ENCODE results near the gene KBTBD12.
"Not testable (repeated sequence)": the region's sequence is repeated elsewhere in the genome, so short reads cannot be mapped to it uniquely, and the experiment has no call there.

Gene KBTBD12

GRCh38 chr3:127903611-127904375 is 11.2 kb upstream of the KBTBD12 start:
- DNase-seq (ENCODE audit: low read depth, low spot score): no peak

- DNase-seq (ENCODE audit: low read depth, low spot score): no peak
Measured at GRCh38 chr3:127905556-127905955, 9.5 kb upstream of the KBTBD12 start.

GRCh38 chr3:127906653-127907052 is 8.4 kb upstream of the KBTBD12 start:
- DNase-seq (ENCODE audit: low read depth, low spot score): not testable (repeated sequence)

- DNase-seq (ENCODE audit: low read depth, low spot score): no peak
Measured at GRCh38 chr3:127908202-127908601, 6.8 kb upstream of the KBTBD12 start.

GRCh38 chr3:127908951-127909350 is 6.1 kb upstream of the KBTBD12 start:
- no peak for DNase-seq (ENCODE audit: low read depth, low spot score)

GRCh38 chr3:127909646-127910045 is 5.4 kb upstream of the KBTBD12 start:
- no peak for DNase-seq (ENCODE audit: low read depth, low spot score)

GRCh38 chr3:127911421-127911931 is 3.6 kb upstream of the KBTBD12 start:
- DNase-seq (ENCODE audit: low read depth, low spot score): peak; percentile 15

- DNase-seq (ENCODE audit: low read depth, low spot score): not testable (repeated sequence)
Measured at GRCh38 chr3:127913841-127914240, 1.2 kb upstream of the KBTBD12 start.

GRCh38 chr3:127914584-127914983 is 448 bp upstream of the KBTBD12 start:
- DNase-seq (ENCODE audit: low read depth, low spot score): no peak

GRCh38 chr3:127915937-127916493 is 983 bp downstream of the KBTBD12 start:
- peak; percentile 28 for DNase-seq (ENCODE audit: low read depth, low spot score)

- DNase-seq (ENCODE audit: low read depth, low spot score): no peak
Measured at GRCh38 chr3:127920738-127921137, 5.7 kb downstream of the KBTBD12 start.

- DNase-seq (ENCODE audit: low read depth, low spot score): no peak
Measured at GRCh38 chr3:127923611-127924010, 8.6 kb downstream of the KBTBD12 start.

GRCh38 chr3:127925384-127925783 is 10.4 kb downstream of the KBTBD12 start:
- DNase-seq (ENCODE audit: low read depth, low spot score): no peak

GRCh38 chr3:127927829-127928604 is 13.0 kb downstream of the KBTBD12 start:
- no peak for DNase-seq (ENCODE audit: low read depth, low spot score)

- DNase-seq (ENCODE audit: low read depth, low spot score): no peak
Measured at GRCh38 chr3:127929818-127930413, 14.9 kb downstream of the KBTBD12 start.

GRCh38 chr3:127933396-127933795 is 18.4 kb downstream of the KBTBD12 start:
- no peak for DNase-seq (ENCODE audit: low read depth, low spot score)

GRCh38 chr3:127938800-127939199 is 23.8 kb downstream of the KBTBD12 start:
- no peak for DNase-seq (ENCODE audit: low read depth, low spot score)

- DNase-seq (ENCODE audit: low read depth, low spot score): no peak
Measured at GRCh38 chr3:127940116-127940515, 25.1 kb downstream of the KBTBD12 start.

- DNase-seq (ENCODE audit: low read depth, low spot score): no peak
Measured at GRCh38 chr3:127942613-127943012, 27.6 kb downstream of the KBTBD12 start.

- no peak for DNase-seq (ENCODE audit: low read depth, low spot score)
Measured at GRCh38 chr3:127948211-127948610, 33.2 kb downstream of the KBTBD12 start.

- DNase-seq (ENCODE audit: low read depth, low spot score): no peak
Measured at GRCh38 chr3:127949446-127950055, 34.5 kb downstream of the KBTBD12 start.

- DNase-seq (ENCODE audit: low read depth, low spot score): peak; percentile 59
Measured at GRCh38 chr3:127951276-127951675, 36.2 kb downstream of the KBTBD12 start.

Data from astrocyte of the hippocampus (primary cell).